GM19467 (cell line): Measurements from ENCODE around the gene ZDHHC14.
"Not testable (repeated sequence)": the region's sequence is repeated elsewhere in the genome, so short reads cannot be mapped to it uniquely, and the experiment has no call there.

ENCODE experiments used
- ATAC-seq: cut with Tn5 transposase; IDR thresholded peaks from one replicate; pipeline ENCODE4 v1.9.1; 2021; ENCODE audit warnings: mild to moderate bottlenecking, moderate library complexity; ENCODE audit not compliant: unreplicated experiment

The ZDHHC14 gene

GRCh38 chr6:157402996-157403685 lies 22.2 kb downstream of the ZDHHC14 start:
- ATAC-seq: no peak

- no peak for ATAC-seq
Measured at GRCh38 chr6:157403686-157404051, 22.7 kb downstream of the ZDHHC14 start.

GRCh38 chr6:157405986-157406385 lies 25.0 kb downstream of the ZDHHC14 start:
- ATAC-seq: no peak

GRCh38 chr6:157406661-157407060 lies 25.7 kb downstream of the ZDHHC14 start:
- no peak for ATAC-seq

GRCh38 chr6:157407646-157408045 lies 26.7 kb downstream of the ZDHHC14 start:
- ATAC-seq: no peak

- not testable (repeated sequence) for ATAC-seq
Measured at GRCh38 chr6:157408427-157408826, 27.4 kb downstream of the ZDHHC14 start.

GRCh38 chr6:157410045-157410444 lies 29.1 kb downstream of the ZDHHC14 start:
- ATAC-seq: no peak

GRCh38 chr6:157411368-157411767 lies 30.4 kb downstream of the ZDHHC14 start:
- no peak for ATAC-seq

GRCh38 chr6:157412791-157413190 lies 31.8 kb downstream of the ZDHHC14 start:
- no peak for ATAC-seq

- ATAC-seq: no peak
Measured at GRCh38 chr6:157420497-157420896, 39.5 kb downstream of the ZDHHC14 start.

- no peak for ATAC-seq
Measured at GRCh38 chr6:157424491-157425020, 43.6 kb downstream of the ZDHHC14 start.

GRCh38 chr6:157427969-157428368 lies 47.0 kb downstream of the ZDHHC14 start:
- no peak for ATAC-seq

GRCh38 chr6:157428427-157429202 lies 47.6 kb downstream of the ZDHHC14 start:
- no peak for ATAC-seq

GRCh38 chr6:157429248-157429647 lies 48.3 kb downstream of the ZDHHC14 start:
- ATAC-seq: no peak

GRCh38 chr6:157430834-157431233 lies 49.8 kb downstream of the ZDHHC14 start:
- no peak for ATAC-seq

GRCh38 chr6:157432231-157432891 lies 51.4 kb downstream of the ZDHHC14 start:
- ATAC-seq: no peak

- no peak for ATAC-seq
Measured at GRCh38 chr6:157432892-157433265, 51.9 kb downstream of the ZDHHC14 start.

- no peak for ATAC-seq
Measured at GRCh38 chr6:157433678-157434081, 52.7 kb downstream of the ZDHHC14 start.

- no peak for ATAC-seq
Measured at GRCh38 chr6:157434349-157435033, 53.5 kb downstream of the ZDHHC14 start.

- ATAC-seq: no peak
Measured at GRCh38 chr6:157436219-157436943, 55.4 kb downstream of the ZDHHC14 start.
